Measurements from ENCODE around the gene CMIP.
"Not testable (repeated sequence)": the region's sequence is repeated elsewhere in the genome, so short reads cannot be mapped to it uniquely, and the experiment has no call there.

CMIP gene

DNA sequence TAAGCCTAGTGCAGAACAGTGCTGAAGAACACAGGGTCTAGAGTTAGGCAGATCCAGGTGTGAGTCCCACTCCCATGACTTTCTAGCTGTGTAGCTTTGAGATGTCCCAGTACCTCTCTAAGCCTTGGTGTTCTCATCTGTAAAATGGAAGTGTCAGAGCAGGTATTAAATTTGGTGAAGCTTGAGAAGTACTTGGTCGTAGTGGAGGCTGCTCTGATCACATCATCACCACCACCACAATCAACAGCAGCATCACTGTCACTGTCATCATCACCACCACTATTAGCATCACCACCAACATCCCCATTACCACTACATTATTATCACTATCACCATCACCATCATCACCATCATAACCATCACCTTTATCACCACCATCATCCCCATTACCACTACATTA is 132.1 kb downstream of the CMIP start:
- no peaks in the 10 kb centered on the region for H3K4me1 ChIP-seq (ENCODE audit: control insufficient read depth in 1 of 2, insufficient read depth in 1 of 2, low read depth in 1 of 2, low read length in 1 of 2)
- TF ChIP-seq, protein P1, sequence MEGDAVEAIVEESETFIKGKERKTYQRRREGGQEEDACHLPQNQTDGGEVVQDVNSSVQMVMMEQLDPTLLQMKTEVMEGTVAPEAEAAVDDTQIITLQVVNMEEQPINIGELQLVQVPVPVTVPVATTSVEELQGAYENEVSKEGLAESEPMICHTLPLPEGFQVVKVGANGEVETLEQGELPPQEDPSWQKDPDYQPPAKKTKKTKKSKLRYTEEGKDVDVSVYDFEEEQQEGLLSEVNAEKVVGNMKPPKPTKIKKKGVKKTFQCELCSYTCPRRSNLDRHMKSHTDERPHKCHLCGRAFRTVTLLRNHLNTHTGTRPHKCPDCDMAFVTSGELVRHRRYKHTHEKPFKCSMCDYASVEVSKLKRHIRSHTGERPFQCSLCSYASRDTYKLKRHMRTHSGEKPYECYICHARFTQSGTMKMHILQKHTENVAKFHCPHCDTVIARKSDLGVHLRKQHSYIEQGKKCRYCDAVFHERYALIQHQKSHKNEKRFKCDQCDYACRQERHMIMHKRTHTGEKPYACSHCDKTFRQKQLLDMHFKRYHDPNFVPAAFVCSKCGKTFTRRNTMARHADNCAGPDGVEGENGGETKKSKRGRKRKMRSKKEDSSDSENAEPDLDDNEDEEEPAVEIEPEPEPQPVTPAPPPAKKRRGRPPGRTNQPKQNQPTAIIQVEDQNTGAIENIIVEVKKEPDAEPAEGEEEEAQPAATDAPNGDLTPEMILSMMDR (IDR thresholded peaks at IDR 0.05), result no peak
- H3K4me3 ChIP-seq (ENCODE audit: low read depth in 1 of 2, low read length in 1 of 2), result no peak overlapping the region
- no peaks in the 10 kb centered on the region for H3K27me3 ChIP-seq
- no peaks in the 10 kb centered on the region for H3K9me3 ChIP-seq
- H3K27ac ChIP-seq, result peak overlapping the region; percentile 25
- H3K36me3 ChIP-seq, result no peaks in the 10 kb centered on the region

DNA sequence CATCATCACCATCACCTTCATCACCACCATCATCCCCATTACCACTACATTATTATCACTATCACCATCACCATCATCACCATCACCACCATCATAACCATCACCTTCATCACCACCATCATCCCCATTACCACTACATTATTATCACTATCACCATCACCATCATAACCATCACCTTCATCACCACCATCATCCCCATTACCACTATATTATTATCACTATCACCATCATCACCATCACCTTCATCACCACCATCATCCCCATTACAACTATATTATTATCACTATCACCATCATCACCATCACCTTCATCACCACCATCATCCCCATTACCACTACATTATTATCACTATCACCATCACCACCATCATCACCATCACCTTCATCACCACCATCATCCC is 132.7 kb downstream of the CMIP start:
- H3K27ac ChIP-seq; H3K4me3 ChIP-seq (ENCODE audit: low read depth in 1 of 2, low read length in 1 of 2); H3K9me3 ChIP-seq; H3K36me3 ChIP-seq; H3K27me3 ChIP-seq; H3K4me1 ChIP-seq (ENCODE audit: control insufficient read depth in 1 of 2, insufficient read depth in 1 of 2, low read depth in 1 of 2, low read length in 1 of 2): not testable (repeated sequence)

DNA sequence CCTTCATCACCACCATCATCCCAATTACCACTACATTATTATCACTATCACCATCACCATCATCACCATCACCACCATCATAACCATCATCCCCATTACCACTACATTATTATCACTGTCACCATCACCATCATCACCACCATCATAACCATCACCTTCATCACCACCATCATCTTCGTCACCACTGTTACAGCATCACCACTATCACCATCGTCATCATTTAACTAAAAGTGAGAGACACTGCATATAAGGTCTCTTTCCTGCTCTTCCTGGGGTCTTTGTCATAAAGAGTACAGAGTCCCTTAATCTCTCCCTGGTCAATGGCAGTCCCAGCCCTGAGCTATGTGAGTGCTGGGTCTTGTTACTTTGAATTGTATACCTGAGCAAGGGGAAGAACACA is 133.5 kb downstream of the CMIP start:
- Histone ChIP-seq H3K27me3 (no peaks in the 10 kb centered on the region), H3K36me3 (peaks cover 7% of the 10 kb centered on the region), H3K27ac (no peak overlapping the region), H3K4me1 (ENCODE audit: control insufficient read depth in 1 of 2, insufficient read depth in 1 of 2, low read depth in 1 of 2, low read length in 1 of 2) (no peaks in the 10 kb centered on the region), H3K4me3 (ENCODE audit: low read depth in 1 of 2, low read length in 1 of 2) (no peak overlapping the region), H3K9me3 (no peaks in the 10 kb centered on the region)
- TF ChIP-seq, protein P1 (IDR thresholded peaks at IDR 0.05), result no peak

DNA sequence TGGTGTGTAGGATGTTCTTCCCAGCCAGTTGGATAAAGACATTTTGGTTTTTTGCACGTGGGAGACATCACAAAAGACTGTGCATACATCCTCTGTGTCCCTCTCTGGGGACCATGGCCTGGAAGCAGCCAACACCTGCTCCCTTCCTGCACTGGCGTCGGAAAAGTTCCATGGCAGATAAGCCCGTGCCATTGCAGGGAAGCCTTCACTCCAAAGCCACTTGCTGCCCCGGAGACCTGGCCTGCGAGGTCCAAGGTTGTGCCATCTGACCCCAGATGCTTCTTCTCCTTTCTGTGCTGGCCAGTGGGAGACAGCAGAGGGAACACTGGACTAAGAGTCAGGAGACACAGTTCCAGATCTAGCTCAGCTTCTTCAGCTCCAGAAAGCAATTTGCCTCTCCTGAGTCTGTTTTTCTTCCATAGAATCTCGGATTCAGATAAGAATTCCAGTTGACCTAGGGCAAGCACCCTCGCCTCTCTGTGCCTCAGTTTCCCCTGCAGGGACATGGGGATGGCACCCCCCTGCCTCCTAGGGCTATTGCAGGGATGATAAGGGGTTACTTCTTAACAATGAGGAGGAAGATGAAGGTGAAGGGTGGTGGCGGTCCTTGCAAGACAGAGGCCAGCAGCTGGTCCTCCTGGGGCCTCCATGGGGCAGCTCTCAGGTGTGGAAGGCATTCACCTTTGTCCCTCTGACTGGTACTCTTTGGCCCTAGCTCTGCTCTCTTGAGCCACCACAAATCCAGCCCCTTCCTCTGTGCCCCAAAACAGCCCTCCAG is 134.2 kb downstream of the CMIP start:
- peaks cover 8% of the 10 kb centered on the region for H3K36me3 ChIP-seq
- TF ChIP-seq, protein P1 (IDR thresholded peaks at IDR 0.05), result no peak
- H3K27ac ChIP-seq, result no peak overlapping the region
- no peaks in the 10 kb centered on the region for H3K9me3 ChIP-seq
- no peaks in the 10 kb centered on the region for H3K4me1 ChIP-seq (ENCODE audit: control insufficient read depth in 1 of 2, insufficient read depth in 1 of 2, low read depth in 1 of 2, low read length in 1 of 2)
- H3K4me3 ChIP-seq (ENCODE audit: low read depth in 1 of 2, low read length in 1 of 2), result no peak overlapping the region
- H3K27me3 ChIP-seq, result no peaks in the 10 kb centered on the region

DNA sequence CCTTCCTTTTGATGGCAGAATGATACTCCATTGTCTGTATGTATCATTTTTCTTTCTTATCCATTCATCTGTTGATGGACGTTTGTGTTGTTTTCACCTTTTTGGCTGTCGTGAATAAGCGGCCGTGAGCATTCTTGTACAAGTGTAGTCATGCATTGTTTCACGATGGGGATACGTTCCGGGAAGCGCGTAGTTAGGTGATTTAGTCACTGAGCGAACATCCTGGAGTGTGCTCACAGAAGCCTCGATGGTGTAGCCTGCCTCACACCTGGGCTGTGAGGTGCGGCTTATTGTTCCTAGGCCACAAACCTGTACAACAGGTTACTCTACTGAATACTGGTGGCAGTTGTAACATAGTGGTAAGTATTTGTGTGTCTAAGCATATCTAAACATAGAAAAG is 136.5 kb downstream of the CMIP start:
- no peak overlapping the region for H3K27ac ChIP-seq
- H3K4me1 ChIP-seq (ENCODE audit: control insufficient read depth in 1 of 2, insufficient read depth in 1 of 2, low read depth in 1 of 2, low read length in 1 of 2), result no peaks in the 10 kb centered on the region
- H3K36me3 ChIP-seq, result peaks cover 15% of the 10 kb centered on the region
- H3K4me3 ChIP-seq (ENCODE audit: low read depth in 1 of 2, low read length in 1 of 2), result no peak overlapping the region
- TF ChIP-seq, protein P1 (IDR thresholded peaks at IDR 0.05), result no peak
- H3K27me3 ChIP-seq, result no peaks in the 10 kb centered on the region
- H3K9me3 ChIP-seq, result no peaks in the 10 kb centered on the region

DNA sequence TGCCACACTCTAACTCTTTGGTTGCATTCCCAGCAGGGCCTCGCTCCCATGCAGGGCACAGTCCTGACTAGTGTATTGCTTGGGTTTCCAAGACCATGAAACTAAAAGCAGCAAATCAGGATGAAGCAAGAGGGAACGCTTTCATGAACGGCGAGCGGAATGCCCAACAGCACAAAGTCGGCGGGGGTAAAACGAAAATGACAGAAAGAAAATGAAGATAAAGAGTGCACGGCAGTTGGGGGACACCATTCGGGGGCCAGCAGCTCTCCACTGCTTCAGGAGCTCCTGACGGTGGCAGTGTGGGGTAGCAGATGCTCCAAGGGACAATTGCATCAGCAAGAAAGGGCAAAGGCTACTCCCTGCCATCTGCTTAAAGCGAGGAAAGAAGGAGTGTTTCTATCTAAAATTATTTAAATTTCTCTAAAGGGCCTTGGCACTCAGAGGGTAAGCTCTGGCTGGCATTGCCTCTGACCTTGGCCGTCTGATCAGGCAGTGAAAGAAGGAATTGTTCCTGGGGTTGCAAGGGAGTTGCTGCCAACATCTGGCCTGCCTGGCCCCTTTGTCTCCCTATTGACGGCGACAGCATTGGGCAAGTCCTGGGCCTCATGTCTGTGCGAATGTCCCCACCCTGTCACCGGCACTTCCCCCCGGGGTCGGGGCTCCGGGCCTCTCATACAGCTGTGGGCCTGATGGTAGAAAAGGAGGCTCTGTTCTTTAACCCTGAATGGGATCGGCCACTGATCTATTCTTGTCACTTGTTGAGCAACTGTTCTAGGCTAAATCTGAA is 138.2 kb downstream of the CMIP start:
- Histone ChIP-seq H3K9me3 (no peaks in the 10 kb centered on the region), H3K4me1 (ENCODE audit: control insufficient read depth in 1 of 2, insufficient read depth in 1 of 2, low read depth in 1 of 2, low read length in 1 of 2) (no peaks in the 10 kb centered on the region), H3K27me3 (no peaks in the 10 kb centered on the region), H3K27ac (no peak overlapping the region), H3K36me3 (peaks cover 19% of the 10 kb centered on the region), H3K4me3 (ENCODE audit: low read depth in 1 of 2, low read length in 1 of 2) (no peak overlapping the region)
- TF ChIP-seq, protein P1 (IDR thresholded peaks at IDR 0.05), result no peak
